Kasumi-1 (cell line): ENCODE measurements around the gene LYSMD2.

Source experiments
- DNase-seq, 2 experiments: peaks; one replicate each; lab custom pipeline; 2025; lab: John Stamatoyannopoulos, UW

LYSMD2 gene

GRCh38 chr15:51751697-51752683, 14.5 kb upstream of the LYSMD2 start:
- DNase-seq: peak; percentile 14 to 25

- DNase-seq: no peak
These were observed 13.6 kb upstream of the LYSMD2 start, which contains the start of gene TMOD2 for GRCh38 chr15:51750792-51751696. TSS of gene TMOD2 (plus strand) at chr15:51751597. CDS start at chr15:51766442, 14,845 bp downstream.

GRCh38 chr15:51750186-51750585, 12.7 kb upstream of the LYSMD2 start:
- no peak for DNase-seq

- no peak for DNase-seq
These were observed 11.9 kb upstream of the LYSMD2 start for GRCh38 chr15:51749307-51749706.

- DNase-seq: no peak
These were observed 1.7 kb upstream of the LYSMD2 start for GRCh38 chr15:51739061-51739712.

- no peak for DNase-seq
These were observed 1.1 kb upstream of the LYSMD2 start for GRCh38 chr15:51738553-51738952.

GRCh38 chr15:51736751-51737521, 519 bp downstream of the LYSMD2 start:
- DNase-seq: peak in 1 of 2 experiments; percentile 35

- DNase-seq: peak; percentile 27 to 49
These were observed 1.4 kb downstream of the LYSMD2 start for GRCh38 chr15:51736069-51736468.

GRCh38 chr15:51735228-51736010, 2.0 kb downstream of the LYSMD2 start:
- DNase-seq: peak in 1 of 2 experiments; percentile 40

- DNase-seq: no peak
These were observed 4.8 kb downstream of the LYSMD2 start for GRCh38 chr15:51732646-51733045.

- DNase-seq: peak; percentile 94 to 95
These were observed 5.7 kb downstream of the LYSMD2 start for GRCh38 chr15:51731549-51732267.

GRCh38 chr15:51727141-51727897, 10.1 kb downstream of the LYSMD2 start:
- DNase-seq: peak in 1 of 2 experiments; percentile 28

GRCh38 chr15:51726302-51727073, 11.0 kb downstream of the LYSMD2 start:
- no peak for DNase-seq

GRCh38 chr15:51724673-51725072, 12.8 kb downstream of the LYSMD2 start:
- no peak for DNase-seq

- no peak for DNase-seq
These were observed 13.3 kb downstream of the LYSMD2 start for GRCh38 chr15:51724199-51724598.

GRCh38 chr15:51721199-51721960, 16.1 kb downstream of the LYSMD2 start:
- DNase-seq: no peak
